ENCODE measurements around the gene SLCO2A1. TPM values are rescaled to one million over a fixed set of nuclear protein-coding genes. Genes with fewer than 3 reads are reported as not detected.
"Not testable (repeated sequence)": the region's sequence is repeated elsewhere in the genome, so short reads cannot be mapped to it uniquely, and the experiment has no call there.

Gene SLCO2A1
- polyA plus RNA-seq (2013, experiment 1 of 2; ENCODE audit: insufficient read length): 1.5 TPM
- 1.6 TPM for polyA plus RNA-seq (2013, experiment 2 of 2; ENCODE audit: insufficient read length)

GRCh38 chr3:134029734-134030378 is at the start of gene SLCO2A1:
TSS of gene SLCO2A1 (minus strand) at chr3:134029925. CDS start at chr3:134029802, 123 bp downstream.
- peak; percentile 8 for DNase-seq

- no peak for DNase-seq
Observed at GRCh38 chr3:134079111-134079547, 49.4 kb upstream of the SLCO2A1 start.

DNA sequence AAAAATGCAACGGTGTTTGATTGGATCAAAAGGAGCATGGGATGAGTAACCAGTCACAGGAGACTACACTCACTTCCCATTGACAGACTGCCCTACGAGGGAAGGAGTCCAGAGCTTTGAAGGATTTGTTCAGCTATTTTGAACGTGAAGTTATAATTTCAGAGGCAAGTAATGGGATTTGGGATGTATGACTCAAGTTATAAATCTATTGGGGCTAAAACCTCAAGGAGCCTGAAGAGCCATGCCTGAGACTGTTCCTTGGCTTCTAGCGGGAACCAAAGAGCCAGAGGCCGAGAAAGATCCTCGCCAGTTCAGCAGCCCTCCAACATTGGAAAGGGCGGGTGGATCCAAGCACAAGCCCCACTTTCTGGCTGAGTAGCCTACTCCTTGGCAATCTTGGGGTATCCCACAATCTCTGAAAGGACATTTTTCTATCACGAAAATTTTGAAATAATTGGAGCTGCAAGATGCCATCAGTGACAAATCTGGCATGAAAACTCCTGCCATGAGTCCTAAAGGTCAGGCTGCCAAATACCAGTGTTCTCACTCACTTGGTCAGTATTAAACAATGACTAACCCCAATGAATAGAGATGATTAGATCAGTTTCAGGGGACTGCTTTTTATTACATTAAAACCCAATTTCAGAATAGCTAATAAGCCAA is 48.6 kb upstream of the SLCO2A1 start:
- DNase-seq: no peak

DNA sequence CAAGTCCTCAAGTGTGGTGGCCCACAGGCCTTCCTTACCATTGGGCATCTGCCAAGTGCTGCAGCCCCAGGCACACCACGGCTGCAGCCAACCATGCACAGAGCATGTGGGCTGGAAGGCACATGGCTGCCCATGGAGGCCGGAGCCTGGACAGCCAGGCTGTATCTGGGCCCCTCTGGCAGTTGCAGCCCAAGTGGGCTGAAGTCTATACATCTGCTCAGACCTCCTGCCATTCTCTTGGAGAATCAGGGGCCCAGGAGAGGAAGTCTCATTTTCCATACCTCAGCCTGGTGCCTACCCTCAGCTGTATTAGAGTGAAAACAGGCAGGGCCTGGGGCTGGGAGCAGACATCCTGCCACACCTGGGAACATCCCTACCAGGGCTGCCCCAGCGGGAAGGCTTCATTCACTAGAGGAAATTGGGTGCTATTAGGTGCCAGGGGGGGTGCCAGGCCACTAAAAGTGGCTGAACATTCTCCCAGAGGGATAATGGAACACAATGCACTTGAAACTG is 48.0 kb upstream of the SLCO2A1 start:
- DNase-seq: no peak

- DNase-seq: no peak
Observed at GRCh38 chr3:134076851-134077250, 47.1 kb upstream of the SLCO2A1 start.

DNA sequence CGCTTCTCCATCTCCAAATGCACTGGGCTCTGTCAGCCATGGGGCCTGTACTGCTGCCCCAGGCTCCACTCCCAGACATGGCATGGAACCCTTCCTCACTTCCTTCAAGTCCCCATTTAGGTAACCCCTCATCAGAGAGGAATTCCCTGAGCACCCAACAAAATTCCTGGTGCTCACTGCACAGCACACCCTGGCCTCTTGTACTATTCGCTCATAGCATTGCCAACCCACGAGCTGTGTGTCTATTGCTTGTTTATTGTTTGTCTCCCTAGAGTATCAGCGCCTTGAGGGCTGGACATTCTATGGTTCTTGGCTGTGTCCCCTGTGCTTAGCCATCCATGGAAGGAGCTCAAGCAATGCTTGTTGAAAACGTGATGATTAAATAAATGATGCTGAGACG is 46.1 kb upstream of the SLCO2A1 start:
- no peak for DNase-seq

- no peak for DNase-seq
Observed at GRCh38 chr3:134075568-134075825, 45.8 kb upstream of the SLCO2A1 start.

DNA sequence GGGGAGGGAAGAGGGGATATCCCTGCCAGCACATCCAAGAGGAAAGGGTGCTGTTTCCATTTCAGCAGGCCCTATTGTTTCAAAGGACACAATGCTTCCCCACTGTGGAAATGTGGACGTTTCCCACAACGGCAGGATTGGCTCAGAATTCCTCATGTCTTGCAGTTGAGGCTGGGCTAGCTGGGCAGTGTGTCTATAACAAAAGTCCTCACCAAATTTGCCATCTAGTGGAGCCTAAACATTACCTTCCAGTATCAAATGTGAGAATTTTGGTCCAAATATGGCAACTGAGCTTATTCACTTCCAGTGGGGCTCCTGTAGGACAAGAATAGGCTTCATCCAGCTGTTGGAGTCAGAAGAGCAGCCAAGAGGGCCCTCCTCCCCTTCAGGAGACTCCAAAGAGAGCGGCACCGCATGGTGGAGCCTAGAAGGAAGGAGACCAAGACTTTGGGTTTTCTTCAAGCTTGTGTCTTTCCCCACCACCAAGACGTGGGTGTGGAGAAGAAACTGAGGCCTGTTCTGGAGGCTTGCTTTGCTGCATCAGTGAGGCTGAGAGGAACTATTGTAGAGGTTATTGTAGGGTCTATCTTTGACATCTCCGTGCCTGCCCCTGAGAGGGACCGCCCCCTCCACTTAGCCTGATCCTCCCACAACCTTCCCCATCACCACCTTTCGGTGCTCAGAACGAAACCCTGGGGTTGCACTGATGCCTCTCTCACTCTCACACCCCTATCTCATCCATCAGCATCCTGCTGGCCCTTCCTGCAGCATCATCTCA is 45.3 kb upstream of the SLCO2A1 start:
- DNase-seq: no peak

GRCh38 chr3:134074001-134074789 is 44.5 kb upstream of the SLCO2A1 start:
- no peak for DNase-seq

DNA sequence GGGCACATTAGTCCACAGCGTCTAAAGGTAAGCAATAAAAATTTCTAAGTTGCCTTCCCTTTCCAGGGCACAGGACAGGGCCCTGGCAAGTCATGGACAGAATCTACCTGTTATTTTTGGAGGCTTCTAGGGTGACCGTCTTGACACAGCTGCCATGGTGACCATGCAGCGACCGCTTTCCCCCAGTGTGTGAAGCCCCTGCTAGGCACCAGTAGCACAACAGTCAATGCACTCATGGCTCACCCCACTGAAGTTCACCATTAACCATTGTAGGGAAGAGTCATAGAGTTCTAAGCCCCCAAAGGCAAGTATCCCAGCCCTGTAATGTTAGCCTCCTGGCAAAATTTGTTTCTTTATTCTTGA is 43.8 kb upstream of the SLCO2A1 start:
- no peak for DNase-seq

DNA sequence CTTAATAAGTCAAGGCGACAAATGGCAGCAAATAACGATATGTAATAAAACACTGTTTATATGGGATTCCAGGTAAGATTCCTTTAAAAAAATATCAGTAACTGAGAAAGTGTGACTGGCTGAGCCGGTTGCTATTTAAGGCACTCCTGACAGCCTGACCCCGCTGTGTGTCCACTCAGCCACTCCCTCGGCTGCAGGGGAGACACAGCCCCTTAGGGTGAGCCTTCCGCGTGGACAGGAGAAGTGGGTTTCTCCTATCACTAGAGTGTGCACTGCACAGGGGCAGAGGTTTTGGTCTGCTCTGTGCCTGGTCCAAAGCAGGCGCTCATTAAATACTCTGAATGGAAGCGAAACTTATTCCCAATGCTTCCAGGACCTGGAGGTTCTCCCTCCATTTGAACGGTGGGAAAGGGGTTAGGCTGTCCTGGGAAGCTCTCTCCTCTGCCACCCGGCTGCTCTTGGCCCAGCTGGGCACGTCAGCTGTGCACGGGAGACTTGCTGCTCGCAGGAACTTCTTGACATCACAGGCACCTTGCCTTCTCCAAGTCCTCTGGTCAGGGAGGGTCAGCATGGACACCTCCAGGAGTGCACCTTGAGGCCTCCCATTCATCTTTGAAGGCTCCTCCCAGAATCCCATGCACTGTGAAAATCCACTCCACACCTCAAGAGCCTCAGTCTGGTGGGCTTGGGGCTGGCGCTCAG is 43.3 kb upstream of the SLCO2A1 start:
- no peak for DNase-seq

DNA sequence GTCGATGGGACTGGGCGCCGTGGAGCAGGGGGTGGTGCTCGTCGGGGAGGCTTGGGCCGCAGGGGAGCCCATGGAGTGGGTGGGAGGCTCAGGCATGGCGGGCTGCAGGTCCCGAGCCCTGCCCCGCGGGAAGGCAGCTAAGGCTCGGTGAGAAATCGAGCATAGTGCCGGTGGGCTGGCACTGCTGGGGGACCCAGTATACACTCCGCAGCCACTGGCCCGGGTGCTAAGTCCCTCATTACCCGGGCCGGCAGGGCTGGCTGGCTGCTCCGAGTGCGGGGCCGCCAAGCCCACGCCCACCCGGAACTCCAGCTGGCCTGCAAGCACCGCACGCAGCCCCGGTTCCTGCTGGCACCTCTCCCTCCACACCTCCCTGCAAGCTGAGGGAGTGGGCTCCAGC is 40.6 kb upstream of the SLCO2A1 start:
- DNase-seq: not testable (repeated sequence)

DNA sequence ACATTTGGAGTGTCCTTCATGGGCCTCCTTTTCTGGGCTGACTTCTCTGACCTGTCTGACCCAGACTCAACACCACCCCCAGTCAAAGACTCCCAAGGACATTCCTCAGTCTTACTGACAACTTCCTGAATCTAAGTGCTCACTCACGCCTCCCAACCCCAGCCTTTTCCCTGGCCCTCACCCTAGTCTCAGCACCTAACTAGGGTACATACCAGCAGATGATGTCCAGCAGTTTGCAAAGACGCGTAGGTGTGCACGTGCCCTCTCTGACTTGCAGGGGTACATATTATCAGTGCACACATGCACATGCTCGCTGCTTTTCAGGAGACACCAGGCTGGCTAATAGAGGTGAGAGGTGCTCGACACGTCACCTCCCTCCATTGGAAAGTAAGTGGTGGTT is 38.7 kb upstream of the SLCO2A1 start:
- no peak for DNase-seq

GRCh38 chr3:134067531-134068161 is 37.9 kb upstream of the SLCO2A1 start:
- no peak for DNase-seq

DNA sequence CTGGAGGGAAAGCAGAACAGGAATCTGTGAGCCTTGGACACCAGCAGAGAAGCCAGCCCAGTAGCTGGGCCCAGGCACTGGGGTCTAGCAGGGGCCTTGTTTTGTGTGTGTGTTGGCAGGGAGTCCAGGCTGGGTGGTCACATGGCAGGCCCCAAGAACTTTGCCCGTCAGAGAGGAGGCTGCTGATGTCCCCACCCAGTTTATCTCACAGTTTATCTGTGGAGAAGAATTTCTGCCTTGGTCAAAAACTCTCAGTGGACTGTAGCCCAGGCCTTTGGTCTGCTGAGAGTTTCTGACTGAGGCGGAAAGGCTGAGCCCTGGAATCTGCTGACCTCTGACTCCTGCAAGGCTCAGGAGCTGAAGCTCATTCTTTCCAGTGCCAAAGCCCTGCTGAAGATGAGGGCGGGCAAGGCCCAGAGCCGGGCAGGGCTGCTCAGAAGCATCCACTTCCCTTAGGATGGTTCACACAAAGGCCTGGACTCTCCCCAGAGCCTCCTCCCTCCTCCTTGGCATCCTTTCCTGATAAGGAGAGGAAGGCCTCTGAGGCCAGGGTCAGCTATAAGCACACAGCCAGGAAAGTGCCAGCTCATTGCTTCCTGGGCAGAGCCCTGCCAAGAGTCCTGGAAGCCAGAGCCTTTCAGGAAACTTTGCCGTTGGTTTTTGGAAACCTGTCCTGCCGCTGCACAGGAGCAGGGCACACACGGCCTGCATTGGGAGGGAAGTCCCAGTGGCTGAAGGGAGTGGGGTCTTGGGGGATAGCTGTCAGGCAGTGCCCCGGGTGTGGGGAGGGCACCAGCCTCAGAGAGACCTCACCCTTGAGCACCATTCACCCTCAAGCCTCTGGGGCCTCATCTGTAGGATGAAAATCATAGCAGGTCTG is 37.2 kb upstream of the SLCO2A1 start:
- no peak for DNase-seq

GRCh38 chr3:134066158-134066541 is 36.4 kb upstream of the SLCO2A1 start:
- DNase-seq: peak; percentile 47

- no peak for DNase-seq
Observed at GRCh38 chr3:134065252-134066157, 35.8 kb upstream of the SLCO2A1 start.

GRCh38 chr3:134064081-134064480 is 34.4 kb upstream of the SLCO2A1 start:
- no peak for DNase-seq

DNA sequence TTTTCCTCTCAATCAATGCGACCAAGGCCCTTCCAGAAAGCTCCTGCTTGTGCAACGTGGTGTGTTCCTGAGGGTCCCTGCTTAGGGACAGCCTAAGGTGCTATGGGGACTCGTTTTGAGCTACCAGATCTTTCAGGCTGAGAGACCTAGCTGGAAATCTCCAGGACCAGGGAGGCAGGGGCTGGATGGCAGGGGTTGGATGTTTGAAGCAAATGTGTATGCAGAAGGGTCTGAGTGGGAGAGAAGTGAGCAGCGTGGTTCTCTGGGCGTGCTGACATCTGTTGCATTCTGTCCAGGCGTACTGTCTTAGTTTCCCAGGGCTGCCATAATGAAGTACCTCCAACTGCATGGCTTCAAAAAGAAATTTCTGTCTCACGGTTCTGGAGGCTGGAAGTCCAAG is 31.7 kb upstream of the SLCO2A1 start:
- DNase-seq: no peak
